Neural progenitor cell (in vitro differentiated cells): ENCODE results near the gene COX10. TPM values are rescaled to one million over a fixed set of nuclear protein-coding genes. Genes with fewer than 3 reads are reported as not detected.

Source experiments
- DNase-seq: peaks from one replicate; pipeline ENCODE4 v3.0.0-alpha.2; 2016; ENCODE audit warnings: low spot score
- H2AFZ ChIP-seq: fragments of 200-600 bp; sonication (generic); replicated peaks from 2 replicates; pipeline ENCODE4 v1.6.1; 2016; ENCODE audit warnings: antibody characterized with exemption
- H3F3A ChIP-seq: fragments of 200-600 bp; sonication (generic); 2 replicates; pipeline ENCODE4 v1.6.1; 2016; ENCODE audit warnings: antibody characterized with exemption, low read depth
- H3K27ac ChIP-seq: fragments of 200-600 bp; sonication (generic); 2 replicates; pipeline ENCODE4 v1.5.1; 2016; ENCODE audit warnings: mild to moderate bottlenecking
- H3K27me3 ChIP-seq: fragments of 200-600 bp; sonication (generic); 2 replicates; pipeline ENCODE4 v1.6.1; 2016; ENCODE audit warnings: mild to moderate bottlenecking, moderate library complexity
- H3K36me3 ChIP-seq: fragments of 200-600 bp; sonication (generic); 2 replicates; pipeline ENCODE4 v1.5.1; 2016
- H3K4me1 ChIP-seq: fragments of 200-600 bp; sonication (generic); 2 replicates; pipeline ENCODE4 v1.6.1; 2016; ENCODE audit warnings: mixed run types
- H3K4me2 ChIP-seq: fragments of 200-600 bp; sonication (generic); 2 replicates; pipeline ENCODE4 v1.6.1; 2016
- H3K4me3 ChIP-seq: fragments of 200-600 bp; sonication (generic); 2 replicates; pipeline ENCODE4 v1.5.1; 2016
- H3K79me2 ChIP-seq: fragments of 200-600 bp; sonication (generic); 2 replicates; pipeline ENCODE4 v1.6.1; 2016; ENCODE audit warnings: low read depth
- H3K9ac ChIP-seq: fragments of 200-600 bp; sonication (generic); 2 replicates; pipeline ENCODE4 v1.6.1; 2016
- H3K9me3 ChIP-seq: fragments of 200-600 bp; sonication (generic); 2 replicates; pipeline ENCODE4 v1.5.1; 2016; ENCODE audit warnings: low read depth
- H4K20me1 ChIP-seq: fragments of 200-600 bp; sonication (generic); 2 replicates; pipeline ENCODE4 v1.6.1; 2016; ENCODE audit warnings: low read depth
- H3K27ac Mint-ChIP-seq: 3 replicates; pipeline ENCODE4 v1.8.0; 2021; ENCODE audit warnings: mixed read lengths
- H3K27me3 Mint-ChIP-seq: 2 replicates; pipeline ENCODE4 v1.8.0; 2022; ENCODE audit warnings: low read depth, mild to moderate bottlenecking, inconsistent platforms, moderate library complexity, mixed read lengths; ENCODE audit not compliant: insufficient read depth
- H3K36me3 Mint-ChIP-seq: 3 replicates; pipeline ENCODE4 v1.8.0; 2021; ENCODE audit warnings: mixed read lengths
- H3K4me1 Mint-ChIP-seq: 3 replicates; pipeline ENCODE4 v1.8.0; 2021; ENCODE audit warnings: mixed read lengths
- H3K4me3 Mint-ChIP-seq: 3 replicates; pipeline ENCODE4 v1.8.0; 2021; ENCODE audit warnings: mild to moderate bottlenecking, moderate library complexity, mixed read lengths
- H3K9me3 Mint-ChIP-seq: 3 replicates; pipeline ENCODE4 v1.8.0; 2020; ENCODE audit warnings: mixed read lengths
- EZH2 ChIP-seq: fragments of 200-600 bp; sonication (generic); IDR thresholded peaks from 2 replicates; pipeline ENCODE4 v1.6.1; 2017; ENCODE audit warnings: antibody characterized with exemption, mild to moderate bottlenecking, moderate library complexity
- EZH2phosphoT487 ChIP-seq: fragments of 200-600 bp; sonication (generic); IDR thresholded peaks from 2 replicates; pipeline ENCODE4 v1.6.1; 2017; ENCODE audit warnings: antibody characterized with exemption
- total RNA-seq: library from RNA; depleted of rRNA; stranded (reverse); fragments of >200 nt; gene quantifications from 2 replicates; pipeline ENCODE4 v1.2.3, GENCODE V29; 2015; ENCODE audit warnings: low replicate concordance
- TF ChIP-seq, protein P1 (sequence below): fragments of 200-600 bp; sonication (generic); IDR thresholded peaks from 2 replicates; pipeline ENCODE4 v1.5.1; 2017; ENCODE audit warnings: antibody characterized with exemption, mild to moderate bottlenecking

COX10 gene
- total RNA-seq, 1 donor from 2014 or later, result 18.0 TPM

DNA sequence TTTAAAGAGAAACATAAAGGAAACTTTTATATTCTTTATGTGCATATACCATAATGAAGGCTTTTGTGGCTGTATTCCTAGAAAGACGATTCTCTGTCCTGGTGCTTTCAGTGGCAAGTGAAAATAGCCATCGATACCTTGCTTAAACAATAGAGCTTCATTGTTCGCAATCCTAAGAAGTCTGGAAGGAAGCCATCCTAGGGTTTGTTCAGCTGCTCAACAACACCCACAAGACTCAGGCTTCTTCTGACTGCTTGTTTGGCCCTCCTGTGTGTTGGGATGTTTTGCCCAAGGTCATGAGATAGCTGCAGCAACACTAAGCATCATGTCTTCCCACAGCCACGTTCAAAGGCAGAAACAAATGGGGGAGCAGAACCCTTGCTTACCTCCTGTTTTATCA is 36.1 kb upstream of the COX10 start:
- H3K36me3 ChIP-seq, result no peaks in the 10 kb centered on the region
- no peak overlapping the region for H3K4me3 ChIP-seq
- no peaks in the 10 kb centered on the region for H3K27me3 ChIP-seq
- no peaks in the 10 kb centered on the region for H3K79me2 ChIP-seq
- no peak for DNase-seq
- Mint-ChIP-seq H3K9me3 (no peaks in the 10 kb centered on the region), H3K27me3 (no peaks in the 10 kb centered on the region), H3K36me3 (peaks cover 19% of the 10 kb centered on the region), H3K4me1 (no peaks in the 10 kb centered on the region), H3K27ac (no peak overlapping the region), H3K4me3 (no peak overlapping the region)
- H3K9ac ChIP-seq, result no peak overlapping the region
- H2AFZ ChIP-seq, result no peak overlapping the region
- no peaks in the 10 kb centered on the region for H3K4me1 ChIP-seq
- no peak overlapping the region for H3K27ac ChIP-seq
- no peaks in the 10 kb centered on the region for H4K20me1 ChIP-seq
- H3F3A ChIP-seq, result no peaks in the 10 kb centered on the region
- no peak overlapping the region for H3K4me2 ChIP-seq
- no peaks in the 10 kb centered on the region for H3K9me3 ChIP-seq
- TF ChIP-seq, protein P1, sequence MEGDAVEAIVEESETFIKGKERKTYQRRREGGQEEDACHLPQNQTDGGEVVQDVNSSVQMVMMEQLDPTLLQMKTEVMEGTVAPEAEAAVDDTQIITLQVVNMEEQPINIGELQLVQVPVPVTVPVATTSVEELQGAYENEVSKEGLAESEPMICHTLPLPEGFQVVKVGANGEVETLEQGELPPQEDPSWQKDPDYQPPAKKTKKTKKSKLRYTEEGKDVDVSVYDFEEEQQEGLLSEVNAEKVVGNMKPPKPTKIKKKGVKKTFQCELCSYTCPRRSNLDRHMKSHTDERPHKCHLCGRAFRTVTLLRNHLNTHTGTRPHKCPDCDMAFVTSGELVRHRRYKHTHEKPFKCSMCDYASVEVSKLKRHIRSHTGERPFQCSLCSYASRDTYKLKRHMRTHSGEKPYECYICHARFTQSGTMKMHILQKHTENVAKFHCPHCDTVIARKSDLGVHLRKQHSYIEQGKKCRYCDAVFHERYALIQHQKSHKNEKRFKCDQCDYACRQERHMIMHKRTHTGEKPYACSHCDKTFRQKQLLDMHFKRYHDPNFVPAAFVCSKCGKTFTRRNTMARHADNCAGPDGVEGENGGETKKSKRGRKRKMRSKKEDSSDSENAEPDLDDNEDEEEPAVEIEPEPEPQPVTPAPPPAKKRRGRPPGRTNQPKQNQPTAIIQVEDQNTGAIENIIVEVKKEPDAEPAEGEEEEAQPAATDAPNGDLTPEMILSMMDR, result no peak
- no peak for TF ChIP-seq EZH2
- no peak for TF ChIP-seq EZH2phosphoT487

- Histone ChIP-seq H2AFZ (no peak overlapping the region), H3K79me2 (no peaks in the 10 kb centered on the region), H3K27me3 (no peaks in the 10 kb centered on the region), H4K20me1 (no peaks in the 10 kb centered on the region), H3K4me2 (no peak overlapping the region), H3K27ac (no peak overlapping the region), H3K4me3 (no peak overlapping the region), H3K36me3 (no peaks in the 10 kb centered on the region), H3F3A (no peaks in the 10 kb centered on the region), H3K9me3 (no peaks in the 10 kb centered on the region), H3K4me1 (no peaks in the 10 kb centered on the region), H3K9ac (no peak overlapping the region)
- TF ChIP-seq EZH2 (no peak), EZH2phosphoT487 (no peak)
- TF ChIP-seq, protein P1, result no peak
- Mint-ChIP-seq H3K27ac (no peak overlapping the region), H3K4me1 (no peaks in the 10 kb centered on the region), H3K36me3 (peaks cover 11% of the 10 kb centered on the region), H3K9me3 (no peaks in the 10 kb centered on the region), H3K4me3 (no peak overlapping the region), H3K27me3 (peaks cover 2% of the 10 kb centered on the region)
- DNase-seq, result no peak
These were observed 31.9 kb upstream of the COX10 start for GRCh38 chr17:14037453-14037852.

GRCh38 chr17:14038206-14038605 is 31.1 kb upstream of the COX10 start:
- Mint-ChIP-seq H3K27me3 (peaks cover 2% of the 10 kb centered on the region), H3K4me1 (no peaks in the 10 kb centered on the region), H3K36me3 (peaks cover 11% of the 10 kb centered on the region), H3K27ac (no peak overlapping the region), H3K9me3 (no peaks in the 10 kb centered on the region), H3K4me3 (no peak overlapping the region)
- Histone ChIP-seq H3K9ac (no peak overlapping the region), H3K36me3 (no peaks in the 10 kb centered on the region), H4K20me1 (no peaks in the 10 kb centered on the region), H2AFZ (no peak overlapping the region), H3K27me3 (no peaks in the 10 kb centered on the region), H3K4me2 (no peak overlapping the region), H3F3A (no peaks in the 10 kb centered on the region), H3K4me1 (no peaks in the 10 kb centered on the region), H3K9me3 (no peaks in the 10 kb centered on the region), H3K27ac (no peak overlapping the region), H3K4me3 (no peak overlapping the region), H3K79me2 (no peaks in the 10 kb centered on the region)
- TF ChIP-seq, protein P1, result no peak
- TF ChIP-seq EZH2phosphoT487 (no peak), EZH2 (no peak)
- no peak for DNase-seq
